GM18873 (cell line): ENCODE measurements around the gene SYT7.

Source experiments
- ATAC-seq: cut with Tn5 transposase; IDR thresholded peaks from one replicate; pipeline ENCODE4 v1.9.1; 2021; ENCODE audit warnings: mild to moderate bottlenecking, moderate library complexity, moderate number of reproducible peaks; ENCODE audit not compliant: unreplicated experiment, low FRiP score

The SYT7 gene

DNA sequence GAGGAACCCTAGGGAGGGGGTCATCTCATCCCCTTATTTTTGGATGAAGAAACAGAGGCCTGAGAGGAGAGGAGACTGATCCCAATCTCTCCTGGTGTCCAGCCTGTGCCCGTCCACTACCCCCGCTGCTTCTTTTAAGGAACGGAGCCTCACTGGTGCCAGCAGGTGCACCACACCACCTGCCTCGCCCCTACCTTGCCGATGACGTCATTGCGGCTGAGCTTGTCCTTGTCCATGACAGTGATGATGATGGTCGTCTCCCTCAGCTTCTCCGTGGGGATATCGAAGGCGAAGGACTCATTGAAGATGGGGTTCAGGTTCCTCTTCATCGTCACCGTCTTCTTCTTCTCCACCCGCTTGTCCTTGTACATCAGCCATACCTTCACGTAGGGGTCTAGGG, 58.0 kb downstream of the SYT7 start:
- ATAC-seq = no peak

DNA sequence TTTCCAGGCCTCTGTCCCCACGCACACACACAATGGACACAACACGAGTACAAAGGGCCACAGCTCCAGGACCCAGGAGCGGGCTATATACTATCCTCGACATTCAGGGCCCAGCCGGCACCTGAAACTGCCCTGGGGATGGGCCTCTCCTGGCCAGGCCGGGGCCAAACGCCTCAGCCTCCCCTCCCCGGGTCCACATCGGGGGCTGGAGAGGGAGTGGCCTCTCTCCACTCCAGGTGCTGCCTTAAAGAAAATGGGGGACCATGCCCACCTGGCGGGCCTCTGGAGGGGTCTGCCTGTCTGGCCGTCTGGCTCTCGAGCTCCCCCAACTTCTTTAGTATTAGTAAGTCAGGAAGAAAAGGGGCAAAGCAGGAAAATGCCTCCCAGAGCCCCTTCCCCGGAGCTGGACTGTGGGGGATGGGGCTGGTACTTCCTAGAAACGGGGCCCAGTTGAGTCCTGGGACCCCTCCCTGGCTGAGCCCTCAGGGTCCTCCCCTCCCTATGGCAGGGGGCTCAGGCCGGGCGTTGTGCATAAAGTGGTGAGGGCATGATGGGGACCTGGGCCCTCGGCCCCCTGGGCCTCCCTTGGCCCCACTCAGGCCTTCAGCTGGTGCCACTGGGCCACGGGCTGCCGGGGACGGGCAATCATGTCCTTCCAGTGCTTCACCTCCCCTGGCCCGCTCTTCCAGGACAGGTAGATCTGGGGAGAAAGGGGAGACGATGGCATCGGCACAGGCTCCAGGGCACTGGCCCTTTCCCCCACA, 62.7 kb downstream of the SYT7 start:
- no peak for ATAC-seq

DNA sequence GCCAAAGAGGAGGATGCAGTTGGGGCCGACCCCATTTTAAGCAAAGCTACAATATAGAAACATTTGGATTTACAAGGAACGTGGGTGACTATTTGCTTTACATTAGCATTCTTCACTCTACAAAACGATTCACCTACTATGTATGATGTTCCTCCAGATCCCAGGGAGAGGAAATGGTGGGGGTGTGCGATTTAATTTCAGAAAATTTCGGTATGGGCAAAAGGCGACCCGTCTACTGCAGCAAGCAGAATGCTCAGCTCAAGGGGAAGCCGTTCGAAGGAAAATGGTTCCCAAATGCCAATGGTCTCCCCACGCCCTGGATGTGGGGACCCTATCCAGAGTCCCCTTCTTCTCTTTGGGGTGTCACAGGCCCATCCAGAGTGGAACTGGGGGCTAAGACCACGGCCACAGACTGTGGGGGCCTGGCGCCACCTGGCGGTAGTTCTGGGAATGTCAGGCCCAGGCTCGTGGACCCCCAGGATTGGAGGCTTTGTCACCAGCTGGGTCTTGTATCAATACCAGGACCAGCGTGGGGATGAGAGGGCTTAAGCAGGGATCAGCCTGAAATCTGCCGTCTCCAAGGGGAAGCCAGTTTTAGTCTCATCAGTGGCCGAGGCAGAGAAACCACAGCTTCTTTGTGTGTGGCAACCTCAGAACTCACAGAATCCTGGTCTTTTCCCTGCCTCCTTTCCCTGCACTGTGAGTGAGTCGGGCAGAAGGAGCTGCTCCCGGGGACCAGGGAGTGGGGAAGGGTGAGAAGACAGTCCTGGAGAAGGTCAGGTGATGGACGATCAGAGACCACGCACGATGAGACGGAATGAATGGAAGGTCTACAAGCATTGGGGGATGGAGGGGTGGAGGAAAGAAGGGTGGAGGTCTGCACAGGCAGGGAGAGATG, 64.0 kb downstream of the SYT7 start:
- no peak for ATAC-seq

DNA sequence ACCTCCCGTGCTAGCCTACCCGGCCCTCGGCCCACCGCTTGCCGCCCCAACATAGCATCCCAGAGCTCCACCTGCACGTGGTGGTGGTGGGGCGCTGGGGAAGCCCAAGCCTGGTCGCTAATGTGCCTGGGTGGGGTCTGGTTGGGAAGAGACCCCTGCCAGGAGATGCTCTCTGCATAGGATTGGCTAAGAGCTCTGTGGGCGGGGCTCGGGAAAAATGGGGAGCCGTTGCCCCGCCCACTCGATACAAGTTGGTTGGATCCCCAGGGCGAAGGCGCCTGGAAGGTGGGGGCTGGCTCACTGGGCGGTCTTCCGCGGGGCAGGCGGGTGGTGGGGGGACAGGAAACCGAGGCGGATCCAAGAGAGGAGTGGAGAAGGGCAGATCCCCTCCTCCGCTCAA, 64.7 kb downstream of the SYT7 start:
- ATAC-seq = no peak

DNA sequence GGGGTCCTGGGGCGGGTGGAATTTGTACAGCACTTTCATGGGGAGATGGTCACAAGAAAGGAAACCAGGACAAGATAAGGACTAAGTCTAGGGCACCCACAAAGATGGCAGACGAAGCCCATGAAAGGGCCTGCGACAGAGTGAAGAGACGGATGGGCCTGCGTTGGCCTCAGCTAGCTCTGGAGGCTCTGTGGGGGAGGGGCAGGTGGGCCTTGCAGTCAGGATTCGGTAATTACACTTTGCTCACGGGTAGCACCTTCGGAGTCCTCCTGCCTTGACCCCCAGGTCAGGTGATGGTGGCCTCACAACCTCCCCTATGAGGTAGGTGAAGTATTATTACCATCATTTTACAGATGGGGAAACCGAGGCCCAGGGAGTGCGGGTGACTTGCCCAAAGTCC, 65.2 kb downstream of the SYT7 start:
- ATAC-seq = no peak

DNA sequence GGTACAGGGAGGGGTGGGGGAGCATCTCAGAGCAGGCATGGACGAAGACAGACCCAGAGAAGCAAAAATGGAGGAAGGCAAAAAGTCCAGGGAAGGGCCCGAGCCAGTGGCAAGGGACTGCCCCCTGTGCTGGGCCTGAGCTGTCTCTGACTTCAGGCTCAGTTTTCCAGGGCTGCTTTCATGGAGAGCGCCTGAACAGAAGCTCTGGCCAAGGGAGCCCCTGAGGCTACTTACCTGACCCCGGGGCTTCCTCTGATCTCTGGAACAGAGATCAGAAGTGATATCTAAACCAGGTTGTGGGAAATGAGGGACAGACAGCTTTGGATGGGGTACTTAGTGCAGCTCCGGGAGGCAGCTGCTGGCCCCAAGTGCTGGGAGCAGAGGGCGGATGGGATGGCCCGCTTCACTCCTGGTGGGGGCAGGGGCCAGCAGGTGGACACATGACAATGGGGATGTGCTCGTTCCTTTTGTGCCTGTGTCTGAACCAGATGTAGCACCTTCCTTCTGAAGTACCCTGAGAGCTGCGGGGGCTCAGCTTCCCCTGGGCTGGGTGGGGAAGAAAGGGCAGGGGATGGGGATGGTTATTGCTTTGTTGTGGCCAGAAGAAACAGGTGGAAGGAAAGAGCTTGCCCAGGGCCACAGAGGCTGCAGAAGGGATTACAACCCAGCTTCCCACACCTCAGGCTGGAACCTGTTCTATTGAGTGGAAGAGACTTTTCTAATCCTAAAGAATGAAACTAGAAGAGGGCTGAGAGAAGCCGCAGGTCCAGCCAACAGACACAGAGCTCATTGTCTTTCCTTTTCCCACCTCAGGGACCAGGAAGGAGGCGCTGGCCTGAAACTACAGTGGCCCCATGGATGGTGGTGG, 66.6 kb downstream of the SYT7 start:
- ATAC-seq = no peak

DNA sequence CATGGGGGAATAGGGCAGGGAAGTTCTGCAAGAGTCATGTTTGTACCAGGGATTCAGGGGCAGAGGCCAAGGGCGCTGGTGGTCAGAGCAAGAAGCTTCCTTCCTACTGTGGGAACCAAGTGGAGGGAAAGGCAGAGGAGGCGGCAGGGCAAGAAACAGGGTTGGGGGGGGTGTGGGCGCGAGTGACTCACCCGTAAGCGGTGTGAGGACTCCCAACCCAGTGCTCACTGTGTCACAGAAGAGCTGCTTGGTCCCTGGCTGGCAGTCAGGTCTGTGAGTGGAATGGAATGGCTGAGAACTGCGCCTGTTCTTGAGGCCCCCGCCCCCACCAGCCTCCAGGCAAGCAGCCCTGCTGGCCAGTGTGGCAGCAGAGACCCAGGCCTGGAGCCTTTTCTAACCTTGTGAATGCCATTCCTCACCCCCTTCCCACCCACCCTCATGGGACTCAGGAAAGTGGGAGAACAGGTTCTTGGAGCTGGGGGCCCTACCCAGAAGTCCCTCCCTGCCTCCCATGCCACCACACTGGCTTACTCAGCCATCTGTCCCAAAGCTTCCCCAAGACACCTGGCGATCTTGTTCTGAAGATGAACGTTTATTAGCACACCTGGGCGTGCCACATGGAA, 67.6 kb downstream of the SYT7 start:
- no peak for ATAC-seq

DNA sequence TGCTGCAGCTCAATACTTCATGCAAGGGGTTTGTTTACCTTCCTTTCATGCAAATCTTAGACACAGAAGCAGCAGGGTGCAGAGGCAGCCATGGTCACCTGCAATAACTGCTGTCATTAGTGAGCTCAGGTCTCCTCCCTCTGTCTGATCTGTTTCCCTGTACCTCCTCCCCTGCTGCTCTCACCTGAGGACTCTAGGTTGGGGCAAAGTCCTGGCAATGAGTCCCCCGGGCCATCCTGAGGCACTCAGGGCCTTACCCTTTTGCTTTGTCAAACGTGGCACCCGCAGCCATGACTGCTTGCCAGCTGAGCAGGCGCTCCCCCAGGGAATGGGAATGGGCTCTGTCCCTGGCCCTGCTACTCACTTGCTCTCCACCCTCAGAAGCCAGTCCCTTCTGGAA, 68.4 kb downstream of the SYT7 start:
- no peak for ATAC-seq

DNA sequence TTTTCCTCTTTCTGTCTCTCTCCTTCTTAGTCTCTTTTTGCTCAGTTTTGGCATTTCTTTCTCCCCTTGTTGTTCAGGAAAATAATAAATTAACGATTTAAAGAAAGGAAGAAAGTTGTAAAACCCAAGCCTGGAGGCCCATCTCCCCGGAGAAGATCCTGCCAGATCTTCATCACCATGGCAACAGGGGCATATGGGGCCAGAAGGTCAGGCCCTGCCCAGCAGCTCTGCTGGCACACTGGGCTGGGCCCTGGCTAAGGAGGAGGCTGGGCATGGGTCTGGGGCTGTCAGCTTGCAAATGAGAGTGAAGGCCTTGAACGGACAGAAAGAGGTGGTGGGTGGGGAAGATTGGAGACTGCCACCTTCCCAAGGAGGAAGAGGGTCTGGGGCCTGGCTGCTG, 69.5 kb downstream of the SYT7 start:
- no peak for ATAC-seq

DNA sequence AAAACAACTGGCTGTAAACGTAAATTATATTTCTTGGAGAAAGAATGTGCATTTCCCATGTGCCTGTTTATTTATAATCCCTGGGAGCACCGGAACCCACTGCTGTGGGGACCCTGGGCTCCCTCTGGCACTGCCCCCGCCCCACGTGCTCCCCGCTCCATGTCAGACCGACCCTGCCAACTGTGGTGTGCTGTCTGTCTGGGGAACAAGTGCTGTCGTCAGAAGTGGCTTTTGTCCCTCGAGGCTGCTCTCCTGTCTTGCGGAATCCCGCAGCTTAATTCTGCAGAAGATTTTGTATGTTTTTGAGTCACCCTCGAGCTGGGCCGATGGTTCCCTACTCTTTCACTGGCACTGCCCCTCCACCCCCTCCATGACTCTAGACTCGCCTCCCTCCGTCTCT, 69.9 kb downstream of the SYT7 start:
- ATAC-seq = no peak

DNA sequence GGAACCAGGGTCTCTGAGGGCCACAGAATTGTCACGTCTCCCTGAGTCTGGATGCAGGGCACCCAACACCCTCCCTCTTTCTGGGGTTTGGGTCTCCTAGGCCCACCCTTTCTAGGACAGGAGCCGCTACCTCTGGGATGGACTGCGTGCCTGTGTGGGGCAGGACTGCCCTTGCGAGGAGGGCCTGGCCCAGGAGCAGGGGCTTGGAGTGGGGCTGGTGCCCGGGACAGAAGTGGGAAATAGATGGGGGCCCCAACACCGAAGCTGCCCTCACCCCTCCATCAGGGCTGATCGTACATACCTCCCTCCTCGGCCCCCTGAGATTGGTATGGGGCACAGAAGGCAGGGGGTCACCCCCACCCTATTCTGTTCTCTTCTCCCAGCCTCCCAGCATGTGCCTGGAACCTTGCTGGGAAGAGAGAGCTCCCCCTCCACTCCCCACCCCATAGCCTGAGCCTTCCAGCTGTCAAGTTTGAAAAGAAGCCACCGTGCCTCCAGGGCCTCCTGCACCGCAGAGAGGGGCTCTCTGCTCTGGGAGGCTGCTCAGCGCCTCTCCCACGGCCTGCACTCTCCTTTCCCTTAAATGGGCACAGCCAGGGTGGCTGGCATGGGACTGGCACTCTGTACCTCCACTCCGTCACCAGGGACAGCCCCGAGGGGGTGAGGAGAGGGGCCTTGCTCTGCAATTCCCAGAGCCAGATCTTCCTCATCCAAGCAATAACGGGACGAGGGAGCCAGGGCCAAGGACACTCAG, 70.5 kb downstream of the SYT7 start:
- no peak for ATAC-seq

DNA sequence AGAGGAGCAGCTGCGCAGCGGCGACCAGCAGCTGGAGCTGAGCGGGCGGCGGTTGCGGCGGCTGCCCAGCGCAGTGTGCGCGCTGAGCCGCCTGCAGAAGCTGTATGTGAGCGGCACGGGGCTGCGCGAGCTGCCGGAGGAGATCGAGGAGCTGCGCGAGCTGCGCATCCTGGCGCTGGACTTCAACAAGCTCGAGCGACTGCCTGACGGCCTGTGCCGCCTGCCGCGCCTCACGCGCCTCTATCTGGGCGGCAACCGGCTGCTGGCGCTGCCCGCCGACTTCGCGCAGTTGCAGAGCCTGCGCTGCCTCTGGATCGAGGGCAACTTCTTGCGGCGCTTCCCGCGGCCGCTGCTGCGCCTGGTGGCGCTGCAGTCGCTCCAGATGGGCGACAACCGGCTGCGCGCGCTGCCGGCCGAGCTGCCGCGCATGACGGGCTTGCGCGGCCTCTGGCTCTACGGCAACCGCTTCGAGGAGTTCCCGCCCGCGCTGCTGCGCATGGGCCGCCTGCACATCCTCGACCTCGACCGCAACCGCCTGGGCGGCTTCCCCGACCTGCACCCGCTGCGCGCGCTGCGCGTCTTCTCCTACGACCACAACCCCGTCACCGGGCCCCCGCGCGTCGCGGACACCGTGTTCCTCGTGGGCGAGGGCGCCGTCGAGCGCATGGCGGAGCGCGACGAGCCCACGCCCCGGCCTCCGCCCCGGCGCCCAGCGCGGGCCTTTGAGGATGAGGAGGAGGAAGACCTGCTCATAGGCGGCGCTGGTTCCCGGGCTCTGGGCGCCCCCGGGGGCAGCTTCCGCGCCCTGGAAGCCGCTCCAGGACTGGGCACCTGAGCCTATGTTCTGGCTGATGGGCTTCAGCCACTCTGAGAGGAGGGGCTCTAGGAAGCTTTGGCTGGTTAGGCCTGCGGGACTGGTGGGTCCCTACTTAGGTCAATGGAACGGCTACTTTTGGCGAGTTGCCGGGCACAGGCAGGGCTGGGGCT, 71.5 kb downstream of the SYT7 start:
- ATAC-seq = no peak

DNA sequence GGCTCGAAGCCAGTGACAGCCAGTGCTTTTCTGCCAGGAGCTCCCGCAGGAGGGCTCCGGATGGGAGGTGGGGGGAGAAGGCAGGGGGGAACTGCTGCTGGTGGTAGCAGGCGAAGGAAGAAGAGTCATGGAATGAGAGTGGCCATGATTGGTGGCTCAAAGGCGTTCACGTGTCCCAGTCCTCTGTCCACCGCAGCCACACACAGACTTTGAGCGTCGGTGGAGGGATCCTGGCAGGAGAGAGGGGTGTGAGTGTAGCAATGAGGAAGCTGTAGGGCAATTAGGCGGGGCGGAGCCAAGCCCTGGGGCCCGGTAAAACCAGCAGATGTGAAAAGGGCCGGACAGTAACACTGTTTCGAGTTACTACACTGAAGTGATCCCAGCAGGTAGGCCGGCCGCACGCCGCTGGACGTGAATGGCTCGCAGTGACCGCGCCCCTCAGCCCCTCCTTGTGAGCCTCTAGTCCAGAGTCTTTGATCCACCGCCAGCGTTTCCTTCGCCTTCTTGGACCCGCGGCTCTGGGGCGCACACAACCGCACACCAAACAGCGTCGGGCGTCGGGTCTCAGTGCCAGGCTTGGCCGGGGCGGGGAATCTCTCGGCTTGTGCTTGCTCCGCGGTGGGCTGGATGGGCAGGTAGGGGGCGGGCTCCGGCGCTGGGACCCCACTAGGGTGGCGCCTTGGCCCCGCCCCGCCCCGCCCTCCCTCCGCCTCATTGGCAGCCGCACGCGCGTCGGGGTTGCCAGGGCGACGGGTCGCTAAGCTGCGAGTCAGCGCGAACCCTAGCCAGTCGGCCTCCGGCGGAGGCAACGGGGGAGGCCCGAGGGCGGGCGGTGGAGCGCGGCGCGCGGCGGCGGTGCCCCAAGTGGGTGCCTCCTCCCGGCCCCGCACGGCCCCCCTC, 72.7 kb downstream of the SYT7 start, which contains the start of gene LRRC10B:
Gene LRRC10B, plus strand, starts transcription at position 788 of the 900 bp plus-strand sequence. CDS start 250 bp downstream, outside the sequence.
- no peak for ATAC-seq

DNA sequence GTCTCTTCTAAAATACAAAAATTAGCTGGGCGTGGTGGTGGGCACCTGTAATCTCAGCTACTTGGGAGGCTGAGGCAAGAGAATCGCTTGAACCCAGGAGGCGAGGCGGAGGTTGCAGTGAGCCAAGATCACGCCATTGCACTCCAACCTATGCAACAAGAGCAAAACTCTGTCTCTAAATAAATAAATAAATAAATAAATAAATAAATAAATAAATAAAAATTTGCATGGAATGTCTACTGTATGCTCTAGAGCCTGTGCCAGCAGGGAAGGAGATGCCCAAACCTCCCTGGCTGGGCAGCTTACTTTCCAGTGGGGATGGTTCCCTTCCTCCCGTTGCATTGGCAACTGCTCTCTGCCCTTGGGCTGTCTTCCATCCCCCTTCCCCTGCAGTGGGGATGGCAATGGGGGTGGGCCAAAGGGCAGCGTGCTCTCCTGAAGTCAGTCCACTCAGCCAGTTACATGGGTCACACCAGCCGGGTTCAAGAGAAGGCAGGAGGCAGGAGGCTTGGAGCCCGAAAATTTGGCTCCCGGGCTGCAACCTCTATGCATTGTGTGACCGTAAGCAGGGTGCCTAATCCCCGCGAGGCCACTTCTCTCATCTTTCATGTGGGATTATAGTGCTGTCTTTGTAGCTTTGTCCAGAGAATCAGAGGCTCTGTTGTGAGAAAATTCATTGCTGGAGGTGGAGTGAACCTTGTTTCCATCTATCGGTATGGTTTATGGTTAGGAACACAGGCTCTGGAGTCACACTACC, 73.7 kb downstream of the SYT7 start:
- no peak for ATAC-seq

DNA sequence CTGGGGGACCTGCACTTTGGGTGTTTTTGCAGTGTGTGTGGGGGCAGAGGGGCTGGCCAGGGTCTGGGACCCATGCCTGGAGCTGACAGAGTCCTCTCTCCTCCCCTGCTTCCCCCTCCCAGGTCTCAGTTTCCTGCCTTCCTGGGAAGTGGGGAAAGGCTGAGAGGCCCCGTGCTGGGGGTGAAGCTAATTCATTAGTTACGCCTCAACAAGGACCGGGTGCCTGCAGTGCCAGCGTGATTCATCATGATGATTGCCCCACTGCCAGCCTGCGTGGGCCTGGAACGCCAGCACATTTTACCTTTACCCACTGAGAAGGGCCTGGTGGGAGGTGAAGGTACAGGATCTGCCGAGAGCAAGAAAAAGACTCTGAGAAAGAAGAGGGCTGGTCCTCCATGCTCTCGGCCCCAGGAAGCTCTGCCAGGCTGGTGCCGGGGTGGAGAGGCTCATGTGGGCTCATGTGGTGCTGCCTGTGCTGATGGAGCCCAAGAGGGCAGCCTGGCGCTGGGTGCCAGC, 75.2 kb downstream of the SYT7 start:
- ATAC-seq = no peak

DNA sequence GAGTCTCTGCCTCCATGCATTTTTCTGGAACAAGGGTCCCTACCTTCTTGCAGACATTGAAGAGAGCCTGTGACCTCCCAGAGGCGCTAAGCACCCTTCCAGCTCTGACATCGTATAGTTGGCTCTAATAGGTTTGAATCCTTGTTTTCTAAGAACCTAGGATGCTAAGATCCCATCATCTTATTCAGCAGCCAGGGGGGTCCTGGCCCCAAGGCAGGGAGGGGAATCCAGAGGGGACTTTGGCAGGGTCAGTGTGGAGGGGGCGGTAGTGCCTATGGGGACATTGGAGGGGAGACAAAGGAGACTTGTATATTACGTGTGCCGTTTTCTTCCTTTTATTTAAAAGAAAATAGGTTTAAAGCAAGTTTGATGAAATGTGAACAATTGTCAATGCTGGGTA, 75.8 kb downstream of the SYT7 start:
- no peak for ATAC-seq
